Measurements from ENCODE around the gene RHO.

DNA sequence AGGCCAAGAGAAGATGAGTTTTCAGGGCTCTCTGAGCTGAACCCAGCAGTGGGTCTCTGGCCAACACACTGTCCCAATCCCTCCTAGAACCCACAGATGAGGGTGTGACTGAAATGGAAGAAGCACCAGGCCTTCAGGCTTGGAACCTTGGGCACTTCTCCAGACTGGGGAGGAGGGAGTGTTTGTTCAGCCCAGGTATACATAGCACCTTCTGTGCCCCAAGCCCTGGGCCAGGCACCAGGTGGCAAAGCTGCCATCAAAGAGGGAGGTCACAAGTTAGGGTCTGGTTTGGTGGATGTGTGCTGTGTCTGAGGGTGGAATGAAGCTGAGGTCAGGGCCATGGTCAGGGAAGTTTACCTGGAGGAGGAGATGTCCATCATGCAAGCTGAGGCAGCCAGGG is 15.8 kb upstream of the RHO start:
- TF ChIP-seq, protein P1, sequence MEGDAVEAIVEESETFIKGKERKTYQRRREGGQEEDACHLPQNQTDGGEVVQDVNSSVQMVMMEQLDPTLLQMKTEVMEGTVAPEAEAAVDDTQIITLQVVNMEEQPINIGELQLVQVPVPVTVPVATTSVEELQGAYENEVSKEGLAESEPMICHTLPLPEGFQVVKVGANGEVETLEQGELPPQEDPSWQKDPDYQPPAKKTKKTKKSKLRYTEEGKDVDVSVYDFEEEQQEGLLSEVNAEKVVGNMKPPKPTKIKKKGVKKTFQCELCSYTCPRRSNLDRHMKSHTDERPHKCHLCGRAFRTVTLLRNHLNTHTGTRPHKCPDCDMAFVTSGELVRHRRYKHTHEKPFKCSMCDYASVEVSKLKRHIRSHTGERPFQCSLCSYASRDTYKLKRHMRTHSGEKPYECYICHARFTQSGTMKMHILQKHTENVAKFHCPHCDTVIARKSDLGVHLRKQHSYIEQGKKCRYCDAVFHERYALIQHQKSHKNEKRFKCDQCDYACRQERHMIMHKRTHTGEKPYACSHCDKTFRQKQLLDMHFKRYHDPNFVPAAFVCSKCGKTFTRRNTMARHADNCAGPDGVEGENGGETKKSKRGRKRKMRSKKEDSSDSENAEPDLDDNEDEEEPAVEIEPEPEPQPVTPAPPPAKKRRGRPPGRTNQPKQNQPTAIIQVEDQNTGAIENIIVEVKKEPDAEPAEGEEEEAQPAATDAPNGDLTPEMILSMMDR (IDR thresholded peaks at IDR 0.05), result no peak
- TF ChIP-seq POLR2A (IDR thresholded peaks at IDR 0.05), result no peak
